PC-9 (cell line): ENCODE results near the gene EFCAB11.

Source experiments
- CTCF ChIP-seq: fragments of 200-600 bp; sonication (generic); conservative IDR thresholded peaks from 2 replicates; pipeline ENCODE4 v1.6.1; 2017; ENCODE audit warnings: mixed run types, antibody characterized with exemption, mild to moderate bottlenecking, moderate library complexity
- EZH2 ChIP-seq: fragments of 200-600 bp; sonication (generic); IDR thresholded peaks from 2 replicates; pipeline ENCODE4 v1.8.0; 2017; ENCODE audit warnings: antibody characterized with exemption, low read depth

GRCh38 chr14:89753828-89754412, 200.6 kb downstream of the EFCAB11 start:
- TF ChIP-seq CTCF: no peak
- no peak for TF ChIP-seq EZH2
